ENCODE results near the gene CEP63. TPM values are rescaled to one million over a fixed set of nuclear protein-coding genes. Genes with fewer than 3 reads are reported as not detected.

CEP63 gene
- polyA plus RNA-seq, 1 experiment = 16.3 TPM

DNA sequence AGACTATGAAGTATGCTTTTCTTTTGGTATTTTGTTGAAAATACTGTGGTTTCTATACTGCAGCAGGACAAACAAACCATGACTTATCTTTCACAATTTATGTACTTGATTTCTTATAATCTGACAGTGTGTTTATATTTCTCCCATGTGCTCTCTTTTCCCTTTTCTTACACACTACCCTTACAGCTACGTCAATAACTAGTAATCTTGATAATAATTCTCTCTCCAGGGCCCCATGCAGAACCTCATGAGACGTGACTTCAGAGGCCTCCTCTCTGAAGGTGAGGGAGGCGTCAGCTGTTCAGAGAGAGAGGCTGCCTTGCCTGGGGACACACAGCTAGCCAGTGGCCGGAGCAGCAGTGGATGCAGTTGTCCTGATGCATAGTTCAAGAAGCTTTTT, 129.1 kb downstream of the CEP63 start:
- POLR2A ChIA-PET = interaction anchor here (0.7 kb wide), 2 partner anchors 13 to 36 kb away, joined by 3 to 4 read pairs; partner anchors contain the start of gene KY
- TF ChIP-seq, protein P1, sequence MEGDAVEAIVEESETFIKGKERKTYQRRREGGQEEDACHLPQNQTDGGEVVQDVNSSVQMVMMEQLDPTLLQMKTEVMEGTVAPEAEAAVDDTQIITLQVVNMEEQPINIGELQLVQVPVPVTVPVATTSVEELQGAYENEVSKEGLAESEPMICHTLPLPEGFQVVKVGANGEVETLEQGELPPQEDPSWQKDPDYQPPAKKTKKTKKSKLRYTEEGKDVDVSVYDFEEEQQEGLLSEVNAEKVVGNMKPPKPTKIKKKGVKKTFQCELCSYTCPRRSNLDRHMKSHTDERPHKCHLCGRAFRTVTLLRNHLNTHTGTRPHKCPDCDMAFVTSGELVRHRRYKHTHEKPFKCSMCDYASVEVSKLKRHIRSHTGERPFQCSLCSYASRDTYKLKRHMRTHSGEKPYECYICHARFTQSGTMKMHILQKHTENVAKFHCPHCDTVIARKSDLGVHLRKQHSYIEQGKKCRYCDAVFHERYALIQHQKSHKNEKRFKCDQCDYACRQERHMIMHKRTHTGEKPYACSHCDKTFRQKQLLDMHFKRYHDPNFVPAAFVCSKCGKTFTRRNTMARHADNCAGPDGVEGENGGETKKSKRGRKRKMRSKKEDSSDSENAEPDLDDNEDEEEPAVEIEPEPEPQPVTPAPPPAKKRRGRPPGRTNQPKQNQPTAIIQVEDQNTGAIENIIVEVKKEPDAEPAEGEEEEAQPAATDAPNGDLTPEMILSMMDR (IDR thresholded peaks at IDR 0.05; ENCODE audit: low read depth, low read length) = no peak
- CTCF ChIA-PET = interaction anchor here (0.5 to 3.4 kb wide), 7 partner anchors 14 to 1520 kb away, joined by 3 to 23 read pairs (median 5); partner anchors contain the start of gene EPHB1
- Histone ChIP-seq H3K4me3 (ENCODE audit: low read depth, low read length) (no peak overlapping the region), H3K9me3 (ENCODE audit: control insufficient read depth, insufficient read depth, low read length) (no peaks in the 10 kb centered on the region), H3K27me3 (ENCODE audit: control insufficient read depth, insufficient read depth, low read length) (peaks cover 12% of the 10 kb centered on the region), H3K27ac (ENCODE audit: low read depth, low read length) (no peak overlapping the region)
- DNase-seq (ENCODE audit: low read depth, low spot score) = no peak

DNA sequence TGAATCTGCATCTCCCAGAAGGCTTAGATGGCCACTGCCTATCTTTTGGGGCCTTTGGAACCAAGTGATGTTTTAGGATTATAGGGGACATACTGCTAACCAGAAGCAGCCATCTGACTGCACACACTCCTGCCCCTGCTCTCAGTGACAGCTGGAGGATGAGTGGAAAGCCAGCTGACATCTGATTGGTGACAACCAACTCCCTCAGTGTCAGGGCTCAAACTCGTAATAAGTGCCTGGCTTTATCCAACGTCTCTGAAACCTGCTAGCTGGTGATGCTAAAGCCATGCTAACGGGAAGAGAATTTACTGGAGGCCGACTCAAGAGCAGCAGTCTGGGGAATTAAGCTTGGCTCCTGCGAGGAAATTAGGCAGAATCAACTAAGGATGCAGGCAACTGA, 129.9 kb downstream of the CEP63 start:
- no peak overlapping the region for H3K4me3 ChIP-seq (ENCODE audit: low read depth, low read length)
- POLR2A ChIA-PET = interaction anchor here (0.7 kb wide), 2 partner anchors 13 to 35 kb away, joined by 3 to 4 read pairs; partner anchors contain the start of gene KY
- H3K27me3 ChIP-seq (ENCODE audit: control insufficient read depth, insufficient read depth, low read length) = peaks cover 10% of the 10 kb centered on the region
- H3K27ac ChIP-seq (ENCODE audit: low read depth, low read length) = no peak overlapping the region
- CTCF ChIA-PET = interaction anchor here (0.6 to 3.4 kb wide), 5 partner anchors 14 to 1520 kb away, joined by 3 to 23 read pairs (median 17); partner anchors contain the start of gene EPHB1
- H3K9me3 ChIP-seq (ENCODE audit: control insufficient read depth, insufficient read depth, low read length) = no peaks in the 10 kb centered on the region
- TF ChIP-seq, protein P1 (IDR thresholded peaks at IDR 0.05; ENCODE audit: low read depth, low read length) = no peak
- DNase-seq (ENCODE audit: low read depth, low spot score) = no peak

DNA sequence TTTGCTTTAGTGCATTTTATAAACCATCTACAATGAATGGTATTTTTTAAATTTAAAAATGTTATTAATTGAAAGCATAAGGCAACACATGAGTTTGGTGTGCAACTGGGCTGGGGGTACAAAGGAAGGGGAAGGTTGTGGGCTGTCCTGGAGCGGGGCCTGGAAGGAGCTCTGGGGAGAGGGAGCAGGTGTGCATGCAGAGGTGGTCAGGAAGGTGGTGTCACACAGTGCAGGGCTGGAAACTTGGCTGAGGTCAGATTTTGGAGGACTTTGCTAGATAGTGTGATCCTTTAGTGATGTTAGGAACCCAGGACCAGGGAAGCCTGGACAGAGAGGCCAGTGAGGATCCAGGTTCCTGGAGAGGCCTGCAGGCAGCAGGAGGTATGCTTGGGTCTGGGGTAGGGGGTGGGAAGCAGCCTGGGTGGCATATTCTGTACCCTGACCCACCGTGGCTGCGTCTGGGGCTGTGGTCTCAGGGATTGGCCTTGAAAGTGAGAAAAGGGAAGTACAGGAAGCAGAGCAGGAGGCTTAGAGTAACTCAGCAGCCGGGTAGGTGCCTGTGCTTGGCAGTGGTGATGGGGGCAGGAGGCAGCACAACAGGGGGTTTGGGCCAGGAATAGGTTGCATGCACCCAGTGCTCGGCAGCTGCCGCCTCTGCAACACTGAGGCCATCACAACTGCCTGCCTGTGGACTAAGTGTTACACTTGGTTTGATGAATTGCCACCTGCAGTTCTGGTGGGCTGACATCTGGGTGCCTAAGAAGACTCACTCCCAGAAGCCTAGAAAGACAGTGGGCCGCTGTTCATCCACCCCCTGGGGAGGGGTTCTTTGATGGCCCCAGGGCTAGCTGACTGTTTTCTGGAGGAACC, 132.0 kb downstream of the CEP63 start:
- Histone ChIP-seq H3K27ac (ENCODE audit: low read depth, low read length) (no peak overlapping the region), H3K27me3 (ENCODE audit: control insufficient read depth, insufficient read depth, low read length) (peaks cover 5% of the 10 kb centered on the region), H3K4me3 (ENCODE audit: low read depth, low read length) (no peak overlapping the region), H3K9me3 (ENCODE audit: control insufficient read depth, insufficient read depth, low read length) (no peaks in the 10 kb centered on the region)
- no peak for DNase-seq (ENCODE audit: low read depth, low spot score)
- TF ChIP-seq, protein P1 (IDR thresholded peaks at IDR 0.05; ENCODE audit: low read depth, low read length) = no peak
- ChIA-PET POLR2A (no interaction called here), CTCF (interaction anchor here (1.2 to 3.2 kb wide), 3 partner anchors 23 to 177 kb away, joined by 4 to 17 read pairs (median 5); partner anchors contain the start of gene EPHB1)

DNA sequence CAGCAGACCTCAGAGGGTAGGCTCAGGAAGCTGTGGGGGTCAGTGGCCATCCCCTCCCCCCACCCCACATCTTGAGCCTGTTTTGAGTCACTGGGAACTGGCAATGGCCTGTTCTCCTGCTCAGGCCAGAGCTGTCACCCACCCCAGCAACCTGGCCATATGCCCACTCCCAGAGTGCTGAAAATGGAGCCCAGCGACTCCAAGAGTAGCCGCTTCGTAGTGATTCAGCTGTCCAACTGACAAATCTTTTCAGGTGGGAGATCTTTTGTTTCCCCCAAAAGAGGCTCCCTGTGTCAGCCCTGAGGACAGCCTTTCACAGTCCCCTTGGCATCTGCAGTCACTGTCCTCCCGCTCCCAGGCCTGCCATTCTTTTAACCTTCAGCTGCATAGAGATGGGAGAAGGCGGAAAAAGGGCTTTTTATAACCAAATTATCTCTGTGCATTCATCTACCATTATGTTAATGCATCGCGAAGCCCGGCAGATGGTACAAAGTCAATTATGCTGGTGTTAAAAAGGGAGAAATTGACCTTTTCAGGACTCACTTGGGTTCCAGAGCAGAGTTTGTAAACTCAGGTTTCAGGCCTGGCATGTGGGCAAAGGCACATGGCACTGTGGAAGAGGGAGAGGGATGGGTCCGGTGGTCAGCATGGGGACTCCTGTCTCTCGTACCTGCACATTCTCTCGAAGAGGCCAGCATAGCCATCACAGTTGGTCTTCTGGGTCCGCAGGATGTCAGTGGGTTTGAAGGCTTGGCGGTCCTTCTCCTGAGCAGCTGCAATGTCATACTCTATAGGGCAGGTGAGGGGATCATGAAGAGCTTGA, 132.8 kb downstream of the CEP63 start:
- no peak overlapping the region for H3K27ac ChIP-seq (ENCODE audit: low read depth, low read length)
- no peak overlapping the region for H3K4me3 ChIP-seq (ENCODE audit: low read depth, low read length)
- DNase-seq (ENCODE audit: low read depth, low spot score) = no peak
- H3K27me3 ChIP-seq (ENCODE audit: control insufficient read depth, insufficient read depth, low read length) = no peaks in the 10 kb centered on the region
- CTCF ChIA-PET = interaction anchor here (1.3 to 7.2 kb wide), 3 partner anchors 17 to 176 kb away, joined by 3 to 38 read pairs (median 4); partner anchors contain the start of gene EPHB1
- TF ChIP-seq, protein P1 (IDR thresholded peaks at IDR 0.05; ENCODE audit: low read depth, low read length) = no peak
- no peaks in the 10 kb centered on the region for H3K9me3 ChIP-seq (ENCODE audit: control insufficient read depth, insufficient read depth, low read length)
- POLR2A ChIA-PET = no interaction called here
